RCC 7860 (cell line): ENCODE results near the gene NOD2.

Source experiments
- DNase-seq: peaks from one replicate; pipeline ENCODE4 v3.0.0-alpha.2; 2015; ENCODE audit warnings: low spot score
- FAIRE-seq: peaks from 2 replicates; lab custom pipeline; 2012; peaks lifted over from hg19 to GRCh38; lab: Jason Lieb, UNC

Gene NOD2

GRCh38 chr16:50669741-50670140, 23.7 kb upstream of the NOD2 start:
- FAIRE-seq (no peak), DNase-seq (no peak)

GRCh38 chr16:50670476-50670875, 22.9 kb upstream of the NOD2 start:
- DNase-seq (no peak), FAIRE-seq (no peak)

GRCh38 chr16:50671644-50672260, 21.7 kb upstream of the NOD2 start:
- peak; percentile 14 for DNase-seq
- FAIRE-seq, result no peak

GRCh38 chr16:50673496-50674275, 19.7 kb upstream of the NOD2 start:
- DNase-seq, result no peak
- no peak for FAIRE-seq

- peak; percentile 29 for DNase-seq
- peak; percentile 59 for FAIRE-seq
Observed at GRCh38 chr16:50674831-50675230, 18.6 kb upstream of the NOD2 start.

GRCh38 chr16:50675686-50676610, 17.5 kb upstream of the NOD2 start:
- FAIRE-seq (no peak), DNase-seq (no peak)

GRCh38 chr16:50676684-50677225, 16.7 kb upstream of the NOD2 start:
- FAIRE-seq, result no peak
- DNase-seq, result no peak

- no peak for FAIRE-seq
Observed at GRCh38 chr16:50677351-50677750, 16.1 kb upstream of the NOD2 start.

GRCh38 chr16:50678531-50678930, 14.9 kb upstream of the NOD2 start:
- DNase-seq, result no peak
- FAIRE-seq, result no peak

More at GRCh38 chr16:50677351-50677750, 16.1 kb upstream of the NOD2 start:
- no peak for DNase-seq

- no peak for DNase-seq
Observed at GRCh38 chr16:50679266-50679665, 14.1 kb upstream of the NOD2 start.

GRCh38 chr16:50679676-50680555, 13.5 kb upstream of the NOD2 start:
- DNase-seq (no peak), FAIRE-seq (no peak)

More at GRCh38 chr16:50679266-50679665, 14.1 kb upstream of the NOD2 start:
- FAIRE-seq, result no peak

- DNase-seq, result no peak
- FAIRE-seq, result no peak
Observed at GRCh38 chr16:50680556-50680893, 12.9 kb upstream of the NOD2 start.

GRCh38 chr16:50681021-50681885, 12.2 kb upstream of the NOD2 start, which contains the start of gene SNX20:
Gene SNX20, minus strand, starts transcription at chr16:50681312. Its CDS starts 3,786 bp downstream, at chr16:50677526.
- no peak for FAIRE-seq
- no peak for DNase-seq

- FAIRE-seq, result no peak
Observed at GRCh38 chr16:50683689-50684374, 9.6 kb upstream of the NOD2 start.

GRCh38 chr16:50684823-50685461, 8.5 kb upstream of the NOD2 start:
- DNase-seq, result no peak

More at GRCh38 chr16:50683689-50684374, 9.6 kb upstream of the NOD2 start:
- DNase-seq, result no peak

GRCh38 chr16:50685462-50686063, 7.8 kb upstream of the NOD2 start:
- FAIRE-seq, result no peak

More at GRCh38 chr16:50684823-50685461, 8.5 kb upstream of the NOD2 start:
- FAIRE-seq, result no peak

GRCh38 chr16:50688083-50688482, 5.3 kb upstream of the NOD2 start:
- FAIRE-seq, result no peak

More at GRCh38 chr16:50685462-50686063, 7.8 kb upstream of the NOD2 start:
- DNase-seq, result no peak

More at GRCh38 chr16:50688083-50688482, 5.3 kb upstream of the NOD2 start:
- no peak for DNase-seq
